ENCODE results near the gene SRSF9.

The SRSF9 gene

DNA sequence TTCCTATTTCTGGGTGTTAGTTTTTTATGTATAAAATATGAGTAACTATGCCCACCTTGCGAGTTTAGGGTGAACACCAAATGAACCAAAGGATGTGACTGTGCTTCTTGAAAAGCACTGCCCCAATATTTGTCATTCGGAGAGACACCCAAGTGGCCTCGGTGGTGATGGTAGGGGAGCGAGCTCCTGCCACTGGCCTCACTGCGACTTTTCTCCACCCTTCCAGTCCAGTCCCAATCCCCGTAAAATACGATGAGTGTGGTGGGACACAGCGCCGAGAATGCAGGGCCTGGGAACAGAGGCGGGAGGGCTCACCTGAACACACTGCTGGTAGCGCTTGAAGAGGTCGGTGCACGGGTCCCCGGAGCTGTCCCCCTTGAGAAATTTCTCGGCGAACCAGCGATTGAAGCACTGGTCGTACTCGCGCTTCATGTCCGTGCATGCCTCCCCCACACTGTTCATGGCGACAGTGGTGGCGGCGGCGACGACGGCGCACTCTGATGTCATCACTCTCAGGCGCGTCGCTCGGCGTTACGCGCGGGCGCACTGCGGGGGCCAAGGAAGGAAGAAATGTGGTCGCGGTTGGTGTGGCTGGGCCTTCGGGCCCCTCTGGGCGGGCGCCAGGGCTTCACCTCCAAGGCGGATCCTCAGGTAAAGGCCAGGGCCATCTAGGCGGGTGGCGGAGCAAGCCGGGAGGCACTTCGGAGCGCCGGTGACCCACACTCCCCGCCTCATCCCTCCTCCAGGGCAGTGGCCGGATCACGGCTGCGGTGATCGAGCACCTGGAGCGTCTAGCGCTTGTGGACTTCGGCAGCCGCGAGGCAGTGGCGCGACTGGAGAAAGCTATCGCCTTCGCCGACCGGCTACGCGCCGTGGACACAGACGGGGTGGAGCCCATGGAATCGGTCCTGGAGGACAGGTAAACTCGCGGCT lies 23.4 kb downstream of the SRSF9 start, which contains the start of the genes GATC and TRIAP1:
TSS of gene GATC (plus strand) at position 534 of the 933 bp plus-strand sequence. CDS start at position 571, 37 bp downstream.
TSS of gene TRIAP1 (minus strand) at position 474 of the 933 bp plus-strand sequence. CDS start at position 462, 12 bp downstream.
- Histone ChIP-seq H3K9ac (ENCODE audit: low read length) (peak within 1 kb of the TSS; percentile 98), H3K4me1 (ENCODE audit: control insufficient read depth, insufficient read depth, low read length) (peaks cover 20% of the 10 kb centered on the region), H3K9me3 (ENCODE audit: control insufficient read depth, low read length) (no peaks in the 10 kb centered on the region), H3K27me3 (replicated peaks; ENCODE audit: control insufficient read depth, insufficient read depth, low read length) (no peaks in the 10 kb centered on the region), H3K36me3 (ENCODE audit: control insufficient read depth, insufficient read depth, low read length, severe bottlenecking) (peaks cover 31% of the 10 kb centered on the region), H3K4me3 (ENCODE audit: low read length) (peak within 1 kb of the TSS; percentile 100)
- DNase-seq (ENCODE audit: low read depth) = peak; percentile 88

GRCh38 chr12:120444676-120445075 lies 24.9 kb downstream of the SRSF9 start:
- peaks cover 27% of the 10 kb centered on the region for H3K36me3 ChIP-seq (ENCODE audit: control insufficient read depth, insufficient read depth, low read length, severe bottlenecking)
- H3K4me3 ChIP-seq (ENCODE audit: low read length) = peak overlapping the region; percentile 100
- DNase-seq (ENCODE audit: low read depth) = no peak

DNA sequence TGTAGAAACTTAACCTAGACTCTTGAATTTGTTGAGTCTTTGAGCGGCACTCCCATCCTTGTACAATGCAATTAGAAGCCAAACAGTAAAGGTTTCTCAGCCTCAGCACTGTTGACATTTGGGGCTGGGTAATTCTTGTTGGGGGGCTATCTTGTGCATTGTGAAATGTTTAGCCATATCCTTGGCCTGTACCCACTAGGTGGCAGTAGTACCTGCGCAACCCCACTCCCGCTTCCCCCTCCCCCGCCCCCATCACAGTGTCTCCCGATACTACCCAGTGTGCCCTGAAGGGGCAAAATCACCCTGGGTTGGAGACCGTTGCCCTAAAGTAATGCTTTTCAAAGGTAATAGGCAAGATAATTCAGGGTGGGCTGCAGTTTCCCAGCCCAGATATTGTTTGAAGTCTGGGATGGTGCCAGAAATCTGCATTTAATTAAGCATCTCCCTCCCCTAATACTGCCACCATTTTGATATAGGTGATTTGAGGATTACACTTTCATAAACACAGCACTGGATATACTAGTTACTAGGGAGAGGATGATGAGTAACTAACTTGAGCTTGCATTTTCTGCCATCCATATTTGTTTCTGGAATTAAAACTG lies 29.8 kb downstream of the SRSF9 start:
- H3K27me3 ChIP-seq (replicated peaks; ENCODE audit: control insufficient read depth, insufficient read depth, low read length) = no peaks in the 10 kb centered on the region
- no peak overlapping the region for H3K4me3 ChIP-seq (ENCODE audit: low read length)
- H3K4me1 ChIP-seq (ENCODE audit: control insufficient read depth, insufficient read depth, low read length) = peaks cover 20% of the 10 kb centered on the region
- H3K9ac ChIP-seq (ENCODE audit: low read length) = no peak overlapping the region
- no peaks in the 10 kb centered on the region for H3K9me3 ChIP-seq (ENCODE audit: control insufficient read depth, low read length)
- peak; percentile 83 for DNase-seq (ENCODE audit: low read depth)
- peaks cover 26% of the 10 kb centered on the region for H3K36me3 ChIP-seq (ENCODE audit: control insufficient read depth, insufficient read depth, low read length, severe bottlenecking)

More at GRCh38 chr12:120444676-120445075, 24.9 kb downstream of the SRSF9 start:
- Histone ChIP-seq H3K9me3 (ENCODE audit: control insufficient read depth, low read length) (no peaks in the 10 kb centered on the region), H3K9ac (ENCODE audit: low read length) (no peak overlapping the region), H3K4me1 (ENCODE audit: control insufficient read depth, insufficient read depth, low read length) (peaks cover 20% of the 10 kb centered on the region), H3K27me3 (replicated peaks; ENCODE audit: control insufficient read depth, insufficient read depth, low read length) (no peaks in the 10 kb centered on the region)

DNA sequence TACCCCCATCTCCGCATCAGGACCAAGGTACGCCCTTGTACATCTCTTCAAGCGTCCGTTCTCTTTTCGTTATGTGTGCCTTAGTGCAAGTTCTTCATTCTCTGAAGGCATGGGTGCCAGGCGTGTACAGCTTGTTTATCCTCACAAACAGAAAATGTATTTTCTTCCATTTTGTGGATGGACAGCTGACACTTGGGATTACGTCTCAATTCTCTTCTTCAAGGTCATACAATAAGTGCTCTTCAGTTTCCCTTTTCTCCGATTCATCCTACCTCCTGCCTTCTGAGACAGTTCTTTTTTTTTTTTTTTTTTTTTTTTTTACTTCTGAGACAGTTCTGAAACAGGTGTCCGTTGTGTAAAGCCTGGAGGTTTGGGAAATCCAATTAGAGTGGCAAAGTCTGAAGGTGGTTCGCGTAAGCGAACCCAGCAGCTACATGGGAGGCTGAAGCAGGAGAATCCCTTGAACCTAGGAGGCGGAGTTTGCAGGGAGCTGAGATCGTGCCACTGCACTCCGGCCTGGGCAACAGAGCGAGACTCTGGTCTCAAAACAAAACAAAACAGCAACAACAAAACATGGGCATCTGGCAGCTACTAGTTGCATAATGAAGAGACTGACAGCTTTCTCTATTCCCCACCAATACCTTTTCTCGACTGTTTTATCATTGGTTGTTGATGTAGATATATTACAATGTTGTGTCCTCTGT lies 30.9 kb downstream of the SRSF9 start:
- DNase-seq (ENCODE audit: low read depth) = peak; percentile 11
- peak overlapping the region; percentile 88 for H3K9ac ChIP-seq (ENCODE audit: low read length)
- peaks cover 13% of the 10 kb centered on the region for H3K4me1 ChIP-seq (ENCODE audit: control insufficient read depth, insufficient read depth, low read length)
- no peaks in the 10 kb centered on the region for H3K27me3 ChIP-seq (replicated peaks; ENCODE audit: control insufficient read depth, insufficient read depth, low read length)
- H3K9me3 ChIP-seq (ENCODE audit: control insufficient read depth, low read length) = no peaks in the 10 kb centered on the region
- H3K4me3 ChIP-seq (ENCODE audit: low read length) = peak overlapping the region; percentile 93
- H3K36me3 ChIP-seq (ENCODE audit: control insufficient read depth, insufficient read depth, low read length, severe bottlenecking) = peaks cover 15% of the 10 kb centered on the region

GRCh38 chr12:120437735-120438494 lies 31.6 kb downstream of the SRSF9 start, which contains the start of gene COX6A1:
Gene COX6A1 (plus strand): TSS chr12:120438113. CDS start chr12:120438127, 14 bp downstream.
- H3K36me3 ChIP-seq (ENCODE audit: control insufficient read depth, insufficient read depth, low read length, severe bottlenecking) = peaks cover 13% of the 10 kb centered on the region
- H3K4me3 ChIP-seq (ENCODE audit: low read length) = peak within 1 kb of the TSS; percentile 93
- H3K27me3 ChIP-seq (replicated peaks; ENCODE audit: control insufficient read depth, insufficient read depth, low read length) = no peaks in the 10 kb centered on the region
- peak; percentile 98 for DNase-seq (ENCODE audit: low read depth)
- no peaks in the 10 kb centered on the region for H3K9me3 ChIP-seq (ENCODE audit: control insufficient read depth, low read length)
- H3K4me1 ChIP-seq (ENCODE audit: control insufficient read depth, insufficient read depth, low read length) = peaks cover 13% of the 10 kb centered on the region
- peak within 1 kb of the TSS; percentile 88 for H3K9ac ChIP-seq (ENCODE audit: low read length)

GRCh38 chr12:120432772-120433525 lies 36.6 kb downstream of the SRSF9 start:
- H3K36me3 ChIP-seq (ENCODE audit: control insufficient read depth, insufficient read depth, low read length, severe bottlenecking) = no peaks in the 10 kb centered on the region
- peaks cover 2% of the 10 kb centered on the region for H3K4me1 ChIP-seq (ENCODE audit: control insufficient read depth, insufficient read depth, low read length)
- H3K27me3 ChIP-seq (replicated peaks; ENCODE audit: control insufficient read depth, insufficient read depth, low read length) = no peaks in the 10 kb centered on the region
- no peaks in the 10 kb centered on the region for H3K9me3 ChIP-seq (ENCODE audit: control insufficient read depth, low read length)
- no peak overlapping the region for H3K9ac ChIP-seq (ENCODE audit: low read length)
- H3K4me3 ChIP-seq (ENCODE audit: low read length) = no peak overlapping the region
- DNase-seq (ENCODE audit: low read depth) = no peak

DNA sequence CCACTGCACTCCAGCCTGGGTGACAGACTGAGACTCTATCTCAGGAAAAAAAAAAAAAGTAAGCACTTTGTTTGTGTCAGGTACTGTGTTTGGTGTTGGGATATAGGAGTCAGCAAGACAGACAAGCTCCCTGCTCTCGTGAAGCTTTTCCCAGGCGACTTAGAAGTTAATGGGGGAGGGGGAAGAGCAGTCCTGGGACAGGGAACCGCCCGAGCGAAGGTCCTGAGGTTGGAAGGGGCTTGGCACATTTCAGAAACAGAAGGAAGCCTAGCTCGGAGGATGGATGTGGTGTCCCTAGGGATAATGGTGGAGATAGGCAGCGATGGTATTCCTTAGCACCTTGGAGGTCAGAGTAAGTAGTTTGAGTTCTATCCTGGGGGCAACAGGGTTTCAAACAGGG lies 40.2 kb downstream of the SRSF9 start:
- Histone ChIP-seq H3K36me3 (ENCODE audit: control insufficient read depth, insufficient read depth, low read length, severe bottlenecking) (no peaks in the 10 kb centered on the region), H3K4me1 (ENCODE audit: control insufficient read depth, insufficient read depth, low read length) (no peaks in the 10 kb centered on the region), H3K27me3 (replicated peaks; ENCODE audit: control insufficient read depth, insufficient read depth, low read length) (peaks cover 3% of the 10 kb centered on the region), H3K9me3 (ENCODE audit: control insufficient read depth, low read length) (no peaks in the 10 kb centered on the region), H3K9ac (ENCODE audit: low read length) (no peak overlapping the region), H3K4me3 (ENCODE audit: low read length) (no peak overlapping the region)
- DNase-seq (ENCODE audit: low read depth) = no peak

GRCh38 chr12:120428597-120429229 lies 40.8 kb downstream of the SRSF9 start:
- Histone ChIP-seq H3K4me3 (ENCODE audit: low read length) (no peak overlapping the region), H3K9me3 (ENCODE audit: control insufficient read depth, low read length) (no peaks in the 10 kb centered on the region), H3K9ac (ENCODE audit: low read length) (no peak overlapping the region), H3K36me3 (ENCODE audit: control insufficient read depth, insufficient read depth, low read length, severe bottlenecking) (no peaks in the 10 kb centered on the region), H3K27me3 (replicated peaks; ENCODE audit: control insufficient read depth, insufficient read depth, low read length) (peaks cover 3% of the 10 kb centered on the region), H3K4me1 (ENCODE audit: control insufficient read depth, insufficient read depth, low read length) (no peaks in the 10 kb centered on the region)
- DNase-seq (ENCODE audit: low read depth) = no peak

- H3K36me3 ChIP-seq (ENCODE audit: control insufficient read depth, insufficient read depth, low read length, severe bottlenecking) = no peaks in the 10 kb centered on the region
- H3K4me3 ChIP-seq (ENCODE audit: low read length) = no peak overlapping the region
- H3K9me3 ChIP-seq (ENCODE audit: control insufficient read depth, low read length) = no peaks in the 10 kb centered on the region
- no peak overlapping the region for H3K9ac ChIP-seq (ENCODE audit: low read length)
- H3K4me1 ChIP-seq (ENCODE audit: control insufficient read depth, insufficient read depth, low read length) = no peaks in the 10 kb centered on the region
- H3K27me3 ChIP-seq (replicated peaks; ENCODE audit: control insufficient read depth, insufficient read depth, low read length) = peaks cover 12% of the 10 kb centered on the region
- no peak for DNase-seq (ENCODE audit: low read depth)
Observed at GRCh38 chr12:120425797-120426196, 43.8 kb downstream of the SRSF9 start.

Data from adipocyte (in vitro differentiated cells).